Breast epithelium (tissue), 3 donors: Measurements from ENCODE around the gene TNFAIP8. TPM values are rescaled to one million over a fixed set of nuclear protein-coding genes. Genes with fewer than 3 reads are reported as not detected.

ENCODE experiments used
- total RNA-seq, 3 donors: library from RNA; depleted of rRNA; stranded (reverse); fragments of >200 nt; gene quantifications; one replicate each; pipeline ENCODE4 v1.1.0, GENCODE V29; 2016

TNFAIP8 gene
- total RNA-seq, 3 donors from 2014 or later = 35.4 to 167 (median 37.3) TPM

Other genes with a start within 250 kb of the TNFAIP8 start
- 100 to 1,000 TPM; 173 to 360 (median 265) TPM for gene HSD17B4, start 96.5 kb downstream of the TNFAIP8 start, total RNA-seq